NCI-H2029 (cell line): ENCODE measurements around the gene PCNX2.
"Not testable (repeated sequence)": the region's sequence is repeated elsewhere in the genome, so short reads cannot be mapped to it uniquely, and the experiment has no call there.

ENCODE experiments used
- DNase-seq: peaks from one replicate; lab custom pipeline; 2025; lab: John Stamatoyannopoulos, UW

PCNX2 gene

DNA sequence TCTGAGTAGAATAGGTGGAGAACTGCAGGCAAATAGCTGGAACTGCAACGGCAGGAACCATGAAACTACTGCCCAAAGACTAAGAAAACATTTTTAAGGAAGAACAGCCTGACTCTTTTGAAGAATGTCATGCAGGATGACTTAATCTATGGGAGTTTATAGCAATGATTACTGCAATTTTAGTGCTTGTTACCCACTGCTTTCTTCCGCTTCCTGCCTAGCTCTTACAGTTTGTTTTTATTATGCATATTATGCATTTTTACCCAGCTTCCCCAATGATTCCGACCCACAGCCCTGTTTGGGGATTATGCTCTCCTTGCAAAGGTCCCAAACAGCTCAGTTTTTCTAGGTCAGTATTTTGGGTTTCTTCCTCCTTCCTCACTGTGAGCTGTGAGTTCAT lies 71.2 kb downstream of the PCNX2 start:
- no peak for DNase-seq

DNA sequence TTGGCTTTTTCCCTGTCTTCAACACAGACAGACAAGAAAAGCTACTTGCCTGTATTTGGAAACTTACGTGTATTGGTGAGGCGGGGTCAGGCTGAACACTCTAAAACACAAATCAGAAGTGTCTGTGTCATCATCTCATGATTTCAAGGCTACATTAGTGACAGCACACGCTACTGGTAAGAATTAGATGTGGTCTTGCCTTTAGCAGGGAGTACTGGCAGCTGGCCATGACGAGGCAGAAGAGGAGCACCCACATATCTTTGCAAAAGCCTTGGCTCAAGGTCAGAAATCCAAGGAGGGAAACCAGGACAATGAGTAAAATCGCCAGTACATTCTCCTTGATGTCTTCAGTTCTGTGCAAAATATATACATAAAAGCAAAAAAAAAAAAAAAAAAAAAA lies 77.7 kb downstream of the PCNX2 start:
- DNase-seq: no peak

DNA sequence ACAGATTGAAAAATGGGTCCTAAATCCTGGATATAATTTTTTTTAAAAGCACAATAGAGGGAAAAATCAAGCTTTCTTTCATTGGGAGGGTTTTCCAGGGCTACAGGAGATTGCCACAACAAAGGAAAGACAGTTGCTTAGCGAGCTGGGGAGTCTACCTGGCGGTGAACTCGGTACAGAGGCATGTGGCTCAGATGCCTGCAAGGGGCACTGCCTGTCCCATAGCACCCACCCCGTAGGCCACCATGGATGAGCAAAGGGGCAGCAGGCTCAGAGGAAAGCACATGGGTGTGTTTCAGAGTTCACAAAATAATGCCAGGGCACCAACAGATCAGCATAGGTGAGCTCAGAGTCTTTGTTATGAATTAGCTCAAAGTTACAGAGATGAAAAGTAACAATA lies 79.5 kb downstream of the PCNX2 start:
- no peak for DNase-seq

DNA sequence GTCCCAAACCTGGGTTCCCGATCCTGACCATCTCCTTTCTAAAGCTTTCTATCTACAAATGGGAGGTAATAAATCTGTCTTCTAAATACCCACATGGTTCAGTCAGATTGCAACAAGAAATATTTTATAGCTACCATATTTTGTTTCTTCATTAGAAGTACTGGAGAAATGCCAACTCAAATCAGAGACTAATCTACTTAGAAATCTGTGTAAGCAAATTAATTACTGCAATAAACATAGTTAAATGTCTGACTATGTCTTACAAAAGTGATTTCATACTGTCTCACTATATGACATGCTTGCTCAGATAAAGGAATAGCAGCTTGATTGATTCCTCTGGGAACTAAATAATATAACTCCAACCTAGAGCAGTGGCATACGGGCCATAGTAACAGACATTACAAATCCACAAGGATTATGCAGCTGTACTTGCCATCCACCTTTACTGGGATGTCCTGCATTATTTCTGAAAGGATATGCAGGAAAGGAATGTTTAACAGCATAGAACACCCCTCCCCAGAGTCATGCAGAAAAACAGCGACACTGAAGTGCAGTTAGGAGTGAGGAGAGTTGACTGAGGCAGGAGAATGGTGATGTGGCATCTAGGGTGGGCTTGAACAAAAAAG lies 80.3 kb downstream of the PCNX2 start:
- no peak for DNase-seq

DNA sequence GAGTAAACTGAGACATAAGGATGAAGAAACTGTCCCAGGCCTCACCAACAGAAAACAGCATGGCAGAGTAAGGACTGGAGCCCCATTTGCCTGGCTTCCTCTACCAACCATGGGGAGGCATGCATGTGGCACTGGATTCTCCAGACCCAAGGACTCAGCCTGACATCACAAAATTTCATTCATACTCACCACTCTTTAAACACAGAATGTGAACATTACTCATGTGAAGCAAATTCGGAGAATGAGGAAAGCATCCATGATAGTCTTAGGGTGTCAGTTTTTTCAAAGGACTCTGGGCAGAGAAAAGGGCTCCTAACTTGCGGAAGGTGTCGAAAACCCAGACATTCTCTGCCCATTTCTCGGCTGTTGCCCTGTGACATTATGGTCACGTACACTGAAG lies 83.9 kb downstream of the PCNX2 start:
- no peak for DNase-seq

DNA sequence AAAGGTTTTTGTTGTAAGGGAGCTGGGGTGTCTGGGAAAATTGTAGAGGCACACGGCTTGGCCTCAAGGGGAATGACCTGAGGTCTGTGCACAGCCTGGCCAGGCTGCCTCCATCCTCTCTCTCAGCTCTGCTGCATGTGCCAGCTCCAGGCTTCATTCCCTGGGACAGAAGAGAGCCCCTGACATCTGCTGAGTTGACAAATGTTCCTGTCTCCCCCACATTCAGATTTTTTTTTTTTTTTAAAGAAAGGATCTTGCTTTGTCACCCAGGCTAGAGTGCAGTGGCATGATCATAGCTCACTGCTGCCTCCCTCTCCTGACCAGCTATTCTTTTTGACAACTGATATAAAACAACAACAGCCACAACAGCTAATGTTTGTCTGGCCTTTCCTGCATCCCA lies 84.4 kb downstream of the PCNX2 start:
- no peak for DNase-seq

DNA sequence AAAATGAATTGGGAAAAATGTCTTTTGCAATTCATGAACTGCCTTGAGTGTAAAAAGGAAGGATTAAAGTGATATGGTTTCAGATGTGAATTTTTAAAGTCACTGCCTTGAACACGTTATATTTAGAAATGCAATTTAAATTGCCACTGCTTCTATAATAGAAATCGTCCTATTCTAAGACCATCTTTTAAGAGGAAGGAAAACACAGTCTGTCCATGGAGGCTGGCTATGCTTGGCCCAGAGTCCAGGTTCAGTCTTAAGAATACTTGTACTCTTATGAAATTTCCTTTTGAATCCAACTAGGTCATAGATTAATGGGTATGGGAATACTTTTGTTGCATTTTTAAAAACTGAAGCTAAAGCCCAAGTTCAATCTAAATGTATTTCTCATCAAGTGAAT lies 86.0 kb downstream of the PCNX2 start:
- DNase-seq: no peak

DNA sequence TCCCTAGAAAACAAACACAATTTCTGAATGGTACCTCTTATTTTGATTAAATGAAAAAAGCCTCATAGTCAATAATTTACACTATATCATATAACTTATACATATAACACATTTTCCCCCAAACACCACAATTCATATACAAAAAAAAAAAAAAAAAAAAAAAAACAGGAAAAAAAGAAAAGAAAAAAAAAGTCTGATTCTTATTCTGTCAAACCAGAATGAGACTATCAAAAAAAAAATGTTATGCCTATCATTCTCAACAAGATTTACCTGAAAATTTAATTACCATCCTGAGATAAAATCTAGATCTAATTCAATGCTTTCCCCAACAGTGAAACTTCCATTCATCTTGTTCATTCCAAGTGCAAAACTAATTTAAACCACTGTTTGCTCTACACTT lies 86.8 kb downstream of the PCNX2 start:
- DNase-seq: no peak

DNA sequence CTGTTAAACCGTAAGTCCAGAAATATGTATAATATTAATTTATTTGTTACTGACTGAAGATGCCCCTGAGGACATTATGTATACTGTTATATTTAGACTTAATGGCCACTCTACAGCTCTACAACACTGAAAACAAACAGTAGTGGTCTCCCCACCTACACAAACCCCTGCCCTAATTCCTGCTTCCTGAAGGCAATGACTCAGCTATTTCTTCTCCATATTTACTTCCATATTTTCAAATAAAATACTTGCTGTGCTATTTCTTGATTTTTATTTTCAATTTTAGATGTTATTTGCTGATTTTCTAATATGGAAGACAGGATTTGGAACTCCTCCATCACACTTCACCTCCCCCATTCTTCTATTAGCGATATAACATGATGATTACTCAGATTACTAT lies 97.6 kb downstream of the PCNX2 start:
- peak; percentile 61 for DNase-seq

DNA sequence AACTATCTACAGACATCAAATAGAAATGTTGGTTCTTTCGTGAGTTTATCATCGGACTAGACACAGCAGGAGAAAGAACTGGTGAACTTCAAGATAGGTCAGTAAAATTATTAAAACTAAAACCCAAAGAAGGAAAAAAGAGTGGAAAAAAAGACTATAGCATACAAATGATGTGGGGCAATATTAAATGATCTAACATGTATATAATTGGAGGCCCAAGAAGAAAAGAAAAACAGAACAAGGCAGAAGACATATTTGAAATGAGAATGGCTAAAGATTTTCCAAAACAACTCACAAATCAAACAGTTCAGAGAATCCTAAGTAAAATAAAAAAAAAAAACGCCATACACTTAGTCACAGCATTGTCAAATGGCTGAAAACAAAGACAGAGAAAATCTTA lies 101.8 kb downstream of the PCNX2 start:
- DNase-seq: no peak

DNA sequence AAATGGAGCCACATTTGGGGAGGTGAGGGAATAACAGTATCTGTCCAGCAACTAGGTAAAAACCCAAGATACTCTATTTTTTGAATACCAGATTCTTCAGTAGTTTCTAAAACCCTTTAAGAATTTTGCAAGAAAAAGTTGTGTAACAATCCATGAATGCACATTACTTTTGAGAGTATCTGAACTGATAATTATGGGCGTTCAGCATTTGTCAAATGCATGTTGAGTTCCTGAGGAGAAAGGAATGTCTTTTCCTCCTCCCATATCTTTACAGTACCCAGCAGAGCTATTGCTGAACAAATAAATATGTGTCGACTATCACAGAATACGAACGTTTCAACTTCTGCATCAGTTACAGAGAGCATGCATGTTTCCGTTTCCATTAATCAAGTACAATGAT lies 104.5 kb downstream of the PCNX2 start:
- no peak for DNase-seq

DNA sequence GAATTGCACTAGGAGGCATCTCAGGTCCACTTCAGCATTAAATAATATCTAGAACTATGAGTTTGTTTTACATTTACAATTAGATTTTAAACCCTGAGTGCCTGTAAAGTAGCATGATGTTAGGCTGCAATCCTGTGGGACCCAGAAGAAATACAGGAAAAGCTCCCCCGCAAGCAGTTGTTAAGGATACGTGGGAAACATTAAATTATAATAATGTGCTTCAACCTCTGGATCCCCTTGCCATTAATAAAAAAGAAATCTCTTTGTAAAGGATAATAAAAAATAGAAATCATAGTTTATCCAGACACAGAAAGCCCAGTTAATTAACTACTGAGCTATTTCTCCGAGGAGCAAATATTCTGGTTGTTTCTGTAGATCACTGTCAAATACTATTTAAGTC lies 106.0 kb downstream of the PCNX2 start:
- no peak for DNase-seq

DNA sequence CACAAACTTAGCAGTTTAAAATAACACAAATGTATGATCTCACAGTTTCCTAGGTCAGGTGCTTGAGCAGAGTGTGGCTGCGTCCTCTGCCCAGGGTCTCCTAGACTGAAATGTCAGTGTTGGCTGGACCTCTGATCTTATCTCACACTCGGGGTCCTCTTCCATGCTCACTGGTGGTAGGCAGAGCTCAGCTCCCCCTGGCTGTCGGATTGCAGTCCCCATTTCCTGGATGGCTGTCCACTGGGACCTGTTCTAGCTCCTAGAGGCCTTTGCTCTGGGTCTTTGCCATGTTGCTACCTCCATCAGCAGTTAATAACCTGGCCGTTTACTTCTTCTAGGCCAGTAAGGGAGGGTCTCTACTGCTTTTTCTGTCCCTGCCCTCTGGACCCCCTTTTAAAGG lies 107.5 kb downstream of the PCNX2 start:
- no peak for DNase-seq

DNA sequence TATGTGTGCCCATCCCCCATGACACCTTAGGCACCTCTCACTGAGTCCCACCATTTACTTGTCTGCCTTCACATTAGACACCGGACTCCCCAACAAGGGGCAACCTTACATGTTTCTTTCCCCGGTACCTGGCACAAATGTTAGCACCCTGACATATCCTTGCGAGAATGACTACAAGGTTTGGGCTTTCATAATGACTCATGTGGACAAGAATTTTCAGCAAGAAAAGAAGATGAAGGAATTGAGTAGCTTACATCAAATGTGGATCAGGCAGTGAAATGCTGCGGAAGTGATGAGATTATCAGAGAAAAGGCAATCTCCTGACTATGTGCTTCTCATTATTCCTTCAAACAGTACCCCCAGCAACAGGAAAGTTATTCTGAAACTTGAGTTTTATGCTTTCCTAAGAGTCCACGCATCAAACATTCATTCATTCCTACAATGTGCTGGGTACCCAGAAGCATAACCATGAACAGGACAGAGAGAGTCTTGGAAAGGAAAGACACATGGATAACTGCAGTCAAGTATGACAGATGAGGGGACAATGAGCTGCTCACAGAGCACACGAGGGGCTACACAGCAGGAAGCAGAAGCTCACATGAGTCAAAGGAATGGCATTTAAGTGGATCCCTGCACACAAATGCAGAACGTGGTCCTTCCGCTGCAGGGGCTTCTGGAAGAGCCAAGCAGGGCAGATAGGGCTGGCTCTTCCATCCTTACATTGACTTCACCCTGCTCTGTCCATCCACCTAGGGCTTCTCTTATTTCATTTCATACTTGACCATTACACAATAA lies 112.1 kb downstream of the PCNX2 start:
- DNase-seq: no peak

DNA sequence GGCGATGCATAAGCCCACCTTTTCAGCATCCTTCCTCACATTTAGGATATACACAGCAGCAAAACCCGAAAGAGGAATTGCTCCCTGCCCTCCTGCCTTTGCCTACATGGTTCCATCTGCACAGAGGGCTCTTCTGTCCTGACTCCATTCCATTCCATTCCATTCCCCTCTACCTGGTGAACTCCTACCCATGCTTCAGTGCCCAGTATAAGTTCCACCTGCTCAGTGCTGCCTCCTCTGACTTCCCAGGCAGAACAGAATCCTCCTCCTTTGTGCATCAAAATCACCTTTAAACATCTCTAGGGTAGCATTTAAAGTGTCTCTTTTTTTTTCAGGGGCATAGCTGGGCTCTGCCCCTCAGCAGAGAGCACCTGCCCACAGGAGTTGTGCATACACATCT lies 112.9 kb downstream of the PCNX2 start:
- DNase-seq: no peak

DNA sequence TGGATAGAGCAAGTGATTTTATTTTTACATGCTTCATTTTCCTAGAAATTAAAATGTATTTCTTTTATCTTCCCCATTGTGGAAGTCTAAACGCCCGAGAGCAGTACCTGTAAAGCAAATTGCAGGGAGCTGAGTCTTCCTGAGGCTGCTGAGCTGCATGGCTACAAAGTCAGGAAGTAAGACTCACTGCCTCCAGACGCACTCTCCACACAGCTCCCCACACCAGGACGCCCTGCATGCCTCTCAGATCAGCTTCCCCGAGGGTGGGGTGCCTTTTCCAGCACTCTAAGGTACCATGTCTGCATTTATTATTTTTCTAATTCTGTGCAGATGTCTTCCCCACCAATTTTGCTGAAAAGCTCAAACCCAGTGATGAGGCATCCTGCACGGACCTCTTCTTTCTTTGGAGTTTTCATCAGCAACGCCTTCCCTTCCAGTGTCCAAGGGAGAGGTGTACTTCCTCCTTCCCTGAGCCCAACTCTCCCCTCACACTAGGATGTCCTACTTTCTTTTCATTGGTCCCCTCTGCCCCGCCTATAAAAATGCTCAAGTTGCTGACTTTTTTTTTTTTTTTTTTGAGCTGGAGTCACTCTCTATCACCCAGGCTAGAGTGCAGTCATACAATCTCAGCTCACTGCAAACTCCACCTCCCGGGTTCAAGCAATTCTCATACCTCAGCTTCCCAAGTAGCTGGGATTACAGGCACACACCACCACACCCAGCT lies 114.7 kb downstream of the PCNX2 start:
- no peak for DNase-seq

DNA sequence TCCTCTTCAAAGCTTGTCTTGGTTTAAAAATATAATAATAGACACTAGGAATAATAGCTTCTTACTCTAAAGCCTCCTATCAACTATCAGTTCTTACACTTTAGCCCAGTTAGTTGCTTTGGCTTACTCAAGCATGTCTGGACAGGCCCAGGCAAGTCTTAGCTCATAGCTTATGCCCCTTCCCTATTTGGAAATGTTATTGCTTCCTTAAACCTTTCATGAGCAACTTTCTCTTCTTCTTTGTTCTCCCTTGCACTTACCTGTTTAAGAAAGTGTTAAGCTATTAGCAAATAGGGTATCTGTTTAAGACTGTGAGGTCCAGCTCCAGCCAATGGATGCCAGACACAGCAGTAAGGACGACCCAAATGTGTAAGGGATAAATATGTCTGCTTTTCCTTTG lies 115.9 kb downstream of the PCNX2 start:
- not testable (repeated sequence) for DNase-seq

DNA sequence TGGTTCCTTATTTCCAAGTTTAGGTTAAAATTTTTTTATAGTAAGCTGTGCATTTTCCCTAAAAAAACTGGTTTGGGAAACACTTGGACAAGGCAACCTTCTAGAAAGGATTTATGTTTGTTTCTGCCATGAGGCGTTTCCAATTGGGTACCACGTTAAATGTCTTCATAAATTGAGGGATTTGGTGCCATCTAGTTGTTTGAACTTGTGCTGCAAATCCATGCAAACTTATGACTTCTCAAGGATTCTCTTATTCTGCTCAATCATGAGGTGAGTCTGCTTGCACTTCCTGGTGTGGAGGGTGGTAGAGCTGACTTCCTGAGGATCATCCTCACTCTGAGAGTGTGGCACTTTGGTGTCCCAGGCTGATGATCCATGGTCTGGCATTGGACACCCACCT lies 123.3 kb downstream of the PCNX2 start:
- DNase-seq: no peak

DNA sequence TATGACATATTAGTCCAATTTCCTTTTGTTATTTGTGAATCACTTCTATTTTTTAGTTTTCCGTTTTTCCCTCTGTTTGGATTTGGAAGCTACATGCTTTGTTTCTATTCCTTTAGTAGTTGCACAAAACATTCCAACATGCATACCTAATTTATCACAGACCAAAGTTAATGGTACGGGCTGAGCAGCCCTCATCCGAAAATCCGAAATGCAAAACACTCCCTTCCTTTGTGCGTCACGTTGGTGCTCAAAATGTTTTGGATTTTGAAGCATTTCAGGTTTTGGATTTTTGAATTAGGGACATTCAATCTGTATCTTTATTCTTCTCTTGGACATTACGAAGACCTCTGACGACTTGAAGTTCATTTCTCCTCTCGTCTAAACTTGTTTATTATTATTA lies 124.8 kb downstream of the PCNX2 start:
- no peak for DNase-seq

DNA sequence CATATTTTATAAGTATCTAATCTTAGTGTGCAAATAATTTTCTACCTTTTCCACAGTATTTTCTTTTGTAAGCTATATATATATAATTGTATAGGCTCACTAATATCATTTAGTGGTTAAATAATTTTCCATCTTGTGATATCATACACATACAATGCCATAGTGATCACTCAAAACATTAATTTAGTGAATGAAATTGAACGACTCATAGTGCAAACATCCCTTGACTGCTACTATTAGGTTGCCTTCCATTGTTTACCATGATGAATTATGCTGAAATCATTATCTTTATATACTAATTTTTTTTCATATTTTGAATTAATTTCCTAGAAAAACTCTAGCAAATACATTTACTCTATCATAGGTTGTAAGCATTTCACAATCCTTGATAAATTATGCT lies 127.1 kb downstream of the PCNX2 start:
- DNase-seq: no peak

DNA sequence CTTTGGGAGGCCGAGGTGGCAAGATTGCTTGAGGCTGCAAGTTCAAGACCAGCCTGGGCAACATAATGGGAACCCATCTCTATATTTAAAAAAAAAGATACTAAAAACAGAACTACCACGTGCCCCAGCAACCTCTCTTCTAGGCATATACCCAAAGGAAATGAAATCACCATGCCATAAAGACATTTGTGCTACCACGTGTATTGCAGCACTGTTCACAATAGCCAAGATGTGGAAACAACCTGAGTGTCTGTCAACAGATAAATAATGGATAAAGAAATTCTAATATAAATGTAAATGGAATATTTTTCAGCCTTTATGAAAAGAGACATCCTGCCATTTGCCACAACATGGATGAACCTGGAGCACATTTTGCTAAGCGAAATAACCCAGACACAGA lies 128.6 kb downstream of the PCNX2 start:
- DNase-seq: no peak

DNA sequence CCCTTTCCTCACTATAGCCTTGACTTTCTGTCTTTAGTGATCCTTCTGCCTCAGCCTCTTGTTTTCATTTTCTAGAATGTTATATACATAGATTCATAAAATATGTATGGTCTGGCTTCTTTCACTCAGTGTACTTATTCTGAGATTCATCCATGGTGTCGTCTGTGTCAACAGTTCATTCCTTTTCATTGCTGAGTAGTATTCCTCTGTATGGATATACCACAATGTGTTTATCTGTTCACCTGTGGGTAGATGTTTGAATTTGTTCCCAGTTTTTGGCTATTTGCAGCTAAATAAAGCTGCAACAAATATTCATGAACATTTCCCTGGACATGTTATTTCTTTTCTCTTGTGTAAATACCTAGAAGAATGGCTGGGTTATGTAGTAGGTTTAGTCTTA lies 131.8 kb downstream of the PCNX2 start:
- DNase-seq: no peak

DNA sequence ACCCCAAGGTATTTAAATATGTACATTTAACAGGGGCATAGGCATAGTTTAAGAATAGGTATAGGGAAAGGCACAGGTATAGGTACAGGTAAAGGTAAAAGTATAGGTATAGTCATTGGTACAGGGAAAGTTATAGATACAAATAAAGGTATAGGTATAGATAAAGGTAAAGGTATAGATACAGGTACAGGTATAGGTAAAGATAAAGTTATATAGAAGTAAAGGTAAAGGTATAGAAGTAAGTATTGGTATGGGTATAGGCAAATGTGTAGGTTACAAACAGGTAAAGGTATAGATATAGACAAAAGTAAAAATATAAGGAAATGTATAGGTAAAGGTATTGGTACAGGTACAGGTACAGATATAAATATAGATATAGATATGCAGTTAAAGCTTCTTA lies 137.2 kb downstream of the PCNX2 start:
- no peak for DNase-seq
